Esophagus squamous epithelium (tissue), 4 donors: ENCODE data around the gene GRIP2.

Source experiments
- POLR2A ChIP-seq, 4 donors: fragments of 450-650 bp; IDR thresholded peaks; one replicate each; pipeline ENCODE4 v1.6.1; 2017; ENCODE audit warnings: antibody characterized with exemption in 4 of 4, mild to moderate bottlenecking in 4 of 4, moderate library complexity in 3 of 4
- TF ChIP-seq, protein P1 (sequence below), 6 experiments: fragments of 450-650 bp in 4 of 6; fragments of 200-600 bp in 2 of 6; sonication (generic) in 2 of 6; IDR thresholded peaks; one replicate each; pipeline ENCODE4 v1.5.1; 2016 to 2019; ENCODE audit warnings: antibody characterized with exemption in 6 of 6, mild to moderate bottlenecking in 4 of 6, moderate library complexity in 4 of 6

DNA sequence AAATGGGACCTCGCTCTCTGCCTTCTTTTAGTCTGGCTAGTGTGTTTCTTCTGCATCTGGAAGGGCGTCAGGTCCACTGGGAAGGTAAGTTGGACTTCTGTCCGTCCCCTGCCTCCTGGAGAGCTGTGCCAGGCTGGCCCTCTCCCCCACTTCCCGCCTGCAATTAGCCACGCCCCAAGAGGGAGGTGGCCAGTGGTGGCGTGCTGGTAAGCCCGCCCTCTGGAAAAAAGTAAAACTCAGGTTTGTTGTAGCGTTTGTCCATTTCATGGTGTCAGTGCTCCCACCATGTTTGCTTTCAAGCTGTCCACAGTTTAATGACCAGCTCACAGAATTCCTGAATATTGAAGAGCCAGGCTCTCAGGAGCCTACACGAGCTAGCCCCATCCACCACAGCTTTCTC lies 82.1 kb downstream of the GRIP2 start:
- TF ChIP-seq, protein P1, sequence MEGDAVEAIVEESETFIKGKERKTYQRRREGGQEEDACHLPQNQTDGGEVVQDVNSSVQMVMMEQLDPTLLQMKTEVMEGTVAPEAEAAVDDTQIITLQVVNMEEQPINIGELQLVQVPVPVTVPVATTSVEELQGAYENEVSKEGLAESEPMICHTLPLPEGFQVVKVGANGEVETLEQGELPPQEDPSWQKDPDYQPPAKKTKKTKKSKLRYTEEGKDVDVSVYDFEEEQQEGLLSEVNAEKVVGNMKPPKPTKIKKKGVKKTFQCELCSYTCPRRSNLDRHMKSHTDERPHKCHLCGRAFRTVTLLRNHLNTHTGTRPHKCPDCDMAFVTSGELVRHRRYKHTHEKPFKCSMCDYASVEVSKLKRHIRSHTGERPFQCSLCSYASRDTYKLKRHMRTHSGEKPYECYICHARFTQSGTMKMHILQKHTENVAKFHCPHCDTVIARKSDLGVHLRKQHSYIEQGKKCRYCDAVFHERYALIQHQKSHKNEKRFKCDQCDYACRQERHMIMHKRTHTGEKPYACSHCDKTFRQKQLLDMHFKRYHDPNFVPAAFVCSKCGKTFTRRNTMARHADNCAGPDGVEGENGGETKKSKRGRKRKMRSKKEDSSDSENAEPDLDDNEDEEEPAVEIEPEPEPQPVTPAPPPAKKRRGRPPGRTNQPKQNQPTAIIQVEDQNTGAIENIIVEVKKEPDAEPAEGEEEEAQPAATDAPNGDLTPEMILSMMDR (IDR thresholded peaks at IDR 0.05) = no peak
- no peak for TF ChIP-seq POLR2A (IDR thresholded peaks at IDR 0.05)
